SK-N-SH (cell line): Measurements from ENCODE around the gene C1orf50. TPM values are rescaled to one million over a fixed set of nuclear protein-coding genes. Genes with fewer than 3 reads are reported as not detected.

Experiments used
- CTCF ChIA-PET: fragments of 300-600, 350-600 bp; formaldehyde crosslinking; extraction: SDS; loops from one replicate; lab custom pipeline; 2021; lab: Yijun Ruan, JAX
- POLR2A ChIA-PET: fragments of 350-600 bp; sonication (Branson Sonifier 250); formaldehyde crosslinking; extraction: SDS; loops from one replicate; lab custom pipeline; 2020; ENCODE audit warnings: antibody characterized with exemption, inconsistent platforms; lab: Yijun Ruan, JAX
- DNase-seq: peaks from one replicate; pipeline ENCODE4 v3.0.0; 2012
- H2AFZ ChIP-seq: fragments of 200-600 bp; sonication (generic); 2 replicates; pipeline ENCODE4 v1.8.1; 2016; ENCODE audit warnings: antibody characterized with exemption, mild to moderate bottlenecking, low read depth
- H3F3A ChIP-seq: fragments of 200-600 bp; sonication (generic); replicated peaks from 2 replicates; pipeline ENCODE3; 2016; ENCODE audit warnings: antibody characterized with exemption, mild to moderate bottlenecking; ENCODE audit not compliant: insufficient read depth
- H3K27ac ChIP-seq, 2 experiments: fragments of 200-500 bp in 1 of 2; fragments of 200-600 bp in 1 of 2; sonication (Bioruptor generic) in 1 of 2; sonication (generic), shearing (Covaris generic) in 1 of 2; 2 replicates each; pipeline versions ENCODE4 v1.5.1 to v1.6.1; 2014 to 2016; ENCODE audit warnings: low read depth in 2 of 2, inconsistent platforms in 1 of 2, low read length in 1 of 2, mild to moderate bottlenecking in 1 of 2, mixed read lengths in 1 of 2
- H3K27me3 ChIP-seq: fragments of 200-600 bp; sonication (generic), shearing (Covaris generic); 2 replicates; pipeline ENCODE4 v1.6.1; 2016; ENCODE audit warnings: mixed run types; ENCODE audit not compliant: insufficient read depth
- H3K36me3 ChIP-seq, 2 experiments: fragments of 200-500 bp in 1 of 2; fragments of 200-600 bp in 1 of 2; sonication (Bioruptor generic) in 1 of 2; sonication (generic) in 1 of 2; replicated peaks in 1 of 2; 2 replicates each; pipeline versions ENCODE3 to v1.5.1; 2014 to 2016; ENCODE audit warnings: low read length in 1 of 2, mild to moderate bottlenecking in 1 of 2; ENCODE audit not compliant: insufficient read depth in 2 of 2, control insufficient read depth in 1 of 2
- H3K4me1 ChIP-seq, 2 experiments: fragments of 200-500 bp in 1 of 2; fragments of 200-600 bp in 1 of 2; sonication (Bioruptor generic) in 1 of 2; sonication (generic), shearing (Covaris generic) in 1 of 2; 2 replicates each; pipeline versions ENCODE4 v1.5.1 to v1.6.1; 2014 to 2016; ENCODE audit warnings: low read depth in 1 of 2, low read length in 1 of 2, mixed run types in 1 of 2; ENCODE audit not compliant: insufficient read depth in 2 of 2, control insufficient read depth in 1 of 2
- H3K4me2 ChIP-seq: fragments of 200-600 bp; sonication (generic), shearing (Covaris generic); 2 replicates; pipeline ENCODE4 v1.6.1; 2017; ENCODE audit warnings: mixed run types
- H3K4me3 ChIP-seq, 2 experiments: fragments of 200-500 bp in 1 of 2; fragments of 200-600 bp in 1 of 2; sonication (Bioruptor generic) in 1 of 2; sonication (generic), shearing (Covaris generic) in 1 of 2; 2 replicates each; pipeline versions ENCODE4 v1.5.1 to v1.8.1; 2014 to 2016; ENCODE audit warnings: low read depth in 2 of 2, inconsistent platforms in 1 of 2, low read length in 1 of 2, mild to moderate bottlenecking in 1 of 2, mixed read lengths in 1 of 2, moderate library complexity in 1 of 2
- H3K79me2 ChIP-seq: fragments of 200-600 bp; sonication (generic); 2 replicates; pipeline ENCODE4 v1.8.1; 2017; ENCODE audit warnings: mild to moderate bottlenecking; ENCODE audit not compliant: insufficient read depth
- H3K9ac ChIP-seq: fragments of 200-600 bp; sonication (generic); 2 replicates; pipeline ENCODE4 v1.6.1; 2017; ENCODE audit warnings: mixed run types
- H3K9me2 ChIP-seq: fragments of 200-600 bp; sonication (generic); 2 replicates; pipeline ENCODE4 v1.6.1; 2017; ENCODE audit warnings: mixed run types
- H3K9me3 ChIP-seq: fragments of 200-600 bp; sonication (generic); 2 replicates; pipeline ENCODE4 v1.6.1; 2017; ENCODE audit warnings: mixed run types, mild to moderate bottlenecking, moderate library complexity
- H4K20me1 ChIP-seq: fragments of 200-600 bp; sonication (generic); 2 replicates; pipeline ENCODE4 v1.6.1; 2017; ENCODE audit warnings: mild to moderate bottlenecking, mixed run types; ENCODE audit not compliant: insufficient read depth
- ELF1 ChIP-seq: IDR thresholded peaks from 2 replicates; pipeline ENCODE4 v1.4.0; 2012
- EP300 ChIP-seq, 2 experiments: IDR thresholded peaks; 2 replicates each; pipeline versions ENCODE4 v1.4.0 to v1.6.1; 2012; ENCODE audit warnings: borderline replicate concordance in 1 of 2, low read depth in 1 of 2, low read length in 1 of 2
- FOXJ3 ChIP-seq: sonication (generic); formaldehyde crosslinking; IDR thresholded peaks from 2 replicates; pipeline ENCODE4 v1.5.1; 2020; ENCODE audit warnings: mild to moderate bottlenecking, missing genetic modification reagents
- FOXM1 ChIP-seq: IDR thresholded peaks from 2 replicates; pipeline ENCODE4 v1.4.0; 2012; ENCODE audit warnings: low read depth, mild to moderate bottlenecking
- GABPA ChIP-seq: IDR thresholded peaks from 2 replicates; pipeline ENCODE4 v1.4.0; 2012; ENCODE audit warnings: low read depth, mild to moderate bottlenecking
- GATA2 ChIP-seq: sonication (generic); formaldehyde crosslinking; IDR thresholded peaks from 2 replicates; pipeline ENCODE4 v1.5.0; 2020; ENCODE audit warnings: mild to moderate bottlenecking, missing genetic modification reagents
- JUND ChIP-seq: IDR thresholded peaks from 2 replicates; pipeline ENCODE4 v1.4.0; 2012
- MAX ChIP-seq: IDR thresholded peaks from 2 replicates; pipeline ENCODE4 v1.4.0; 2012; ENCODE audit warnings: low read depth
- MEF2A ChIP-seq: IDR thresholded peaks from 2 replicates; pipeline ENCODE4 v1.4.0; 2012; ENCODE audit warnings: low read depth, borderline replicate concordance
- MXI1 ChIP-seq: IDR thresholded peaks from 2 replicates; pipeline ENCODE4 v1.6.1; 2012; ENCODE audit warnings: mild to moderate bottlenecking, low read depth, low read length, improper control_type of control experiment
- NFIC ChIP-seq: IDR thresholded peaks from 2 replicates; pipeline ENCODE4 v1.4.0; 2012; ENCODE audit warnings: borderline replicate concordance
- RAD21 ChIP-seq: IDR thresholded peaks from 2 replicates; pipeline ENCODE4 v1.6.1; 2012; ENCODE audit warnings: mild to moderate bottlenecking, low read length
- RCOR1 ChIP-seq: fragments of 150-350 bp; IDR thresholded peaks from 2 replicates; pipeline ENCODE4 v1.6.1; 2017; ENCODE audit warnings: antibody characterized with exemption, low read length
- REST ChIP-seq: IDR thresholded peaks from 2 replicates; pipeline ENCODE4 v1.6.1; 2012; ENCODE audit warnings: mild to moderate bottlenecking, low read depth, low read length, moderate library complexity
- RXRA ChIP-seq: IDR thresholded peaks from 2 replicates; pipeline ENCODE4 v1.4.0; 2012; ENCODE audit warnings: low read depth, mild to moderate bottlenecking, borderline replicate concordance
- SIN3A ChIP-seq: IDR thresholded peaks from 2 replicates; pipeline ENCODE4 v1.6.1; 2012; ENCODE audit warnings: low read depth, mild to moderate bottlenecking, low read length, moderate library complexity, borderline replicate concordance
- SMC3 ChIP-seq: IDR thresholded peaks from 2 replicates; pipeline ENCODE4 v1.6.1; 2012; ENCODE audit warnings: low read depth, low read length, improper control_type of control experiment
- TAF1 ChIP-seq: IDR thresholded peaks from 2 replicates; pipeline ENCODE4 v1.6.1; 2012; ENCODE audit warnings: low read depth, mild to moderate bottlenecking, low read length, moderate library complexity, borderline replicate concordance
- TEAD4 ChIP-seq: IDR thresholded peaks from 2 replicates; pipeline ENCODE4 v1.4.0; 2012; ENCODE audit warnings: mild to moderate bottlenecking, borderline replicate concordance; ENCODE audit not compliant: insufficient read depth
- USF1 ChIP-seq: IDR thresholded peaks from 2 replicates; pipeline ENCODE4 v1.4.0; 2012; ENCODE audit warnings: low read depth, borderline replicate concordance
- YY1 ChIP-seq: IDR thresholded peaks from 2 replicates; pipeline ENCODE4 v1.4.0; 2012; ENCODE audit warnings: low read depth, mild to moderate bottlenecking
- ZBTB33 ChIP-seq: IDR thresholded peaks from 2 replicates; pipeline ENCODE4 v1.4.0; 2012; ENCODE audit warnings: low read depth, borderline replicate concordance
- WGBS: methylation state at CpG from one replicate; pipeline ENCODE4 v1.1.6; 2017; ENCODE audit warnings: low lambda C conversion rate; 5-methylcytosine and 5-hydroxymethylcytosine counted together
- polyA plus RNA-seq, 3 experiments: library from polyadenylated mRNA; depleted of rRNA; stranded (reverse); fragments of >200 nt; gene quantifications; 2 replicates each; pipeline ENCODE4 v1.2.3, GENCODE V29; 2012

The C1orf50 gene
- polyA plus RNA-seq, 1 of the 3 experiments (the other 2 are of a cell fraction): 2.6 TPM

- WGBS: 94% methylated on average over 1 of the region's 1 CpG
- no peak for DNase-seq
- Histone ChIP-seq H4K20me1 (no peaks in the 10 kb centered on the region), H3K27me3 (no peaks in the 10 kb centered on the region), H2AFZ (no peak overlapping the region), H3K9me3 (no peaks in the 10 kb centered on the region), H3K4me3 (no peak overlapping the region), H3K9me2 (no peaks in the 10 kb centered on the region), H3K27ac (no peak overlapping the region), H3K79me2 (no peaks in the 10 kb centered on the region; the same call in 1 of the 2 replicates), H3F3A (no peaks in the 10 kb centered on the region), H3K4me2 (no peak overlapping the region), H3K4me1 (no peaks in the 10 kb centered on the region), H3K9ac (no peak overlapping the region), H3K36me3 (peaks cover 44 to 47% of the 10 kb centered on the region in 2 experiments)
- no peak for TF ChIP-seq SMC3
- TF ChIP-seq TEAD4: no peak
- TF ChIP-seq USF1: no peak
- TF ChIP-seq ELF1: no peak
- no peak for TF ChIP-seq RXRA
- CTCF ChIA-PET: interaction anchor here (1.0 to 4.9 kb wide), 5 partner anchors 9 to 292 kb away, joined by 3 to 118 read pairs (median 7); no protein-coding TSS in a partner anchor
- POLR2A ChIA-PET: no interaction called here
These were observed 13.1 kb downstream of the C1orf50 start for GRCh38 chr1:42780176-42780575.

GRCh38 chr1:42783092-42783491 lies 16.0 kb downstream of the C1orf50 start:
- DNase-seq: no peak
- Histone ChIP-seq H3K27me3 (no peaks in the 10 kb centered on the region), H3K4me2 (no peak overlapping the region), H3K9me3 (no peaks in the 10 kb centered on the region), H3K9ac (no peak overlapping the region), H3K79me2 (no peaks in the 10 kb centered on the region; the same call in 1 of the 2 replicates), H3K9me2 (no peaks in the 10 kb centered on the region), H2AFZ (no peak overlapping the region), H3K4me3 (no peak overlapping the region), H3K27ac (no peak overlapping the region), H3K4me1 (peaks cover 0 to 6% of the 10 kb centered on the region in 2 experiments; a peak in 1 of 4 replicates), H3K36me3 (peaks cover 25 to 30% of the 10 kb centered on the region in 2 experiments), H3F3A (no peaks in the 10 kb centered on the region), H4K20me1 (no peaks in the 10 kb centered on the region)
- ChIA-PET POLR2A (interaction anchor here (2.4 kb wide), 1 partner anchor 16 kb away, joined by 7 read pairs; the partner anchor contains the start of genes C1orf50 and P3H1), CTCF (interaction anchor here (0.8 to 4.4 kb wide), 7 partner anchors 16 to 467 kb away, joined by 3 to 33 read pairs (median 3); no protein-coding TSS in a partner anchor)
- TF ChIP-seq MEF2A: no peak
- no peak for TF ChIP-seq EP300 (IDR thresholded peaks at IDR 0.05; ENCODE audit: borderline replicate concordance in 1 of 2, low read depth in 1 of 2, low read length in 1 of 2)
- TF ChIP-seq ELF1: no peak
- TF ChIP-seq NFIC: no peak
- TF ChIP-seq YY1: no peak
- no peak for TF ChIP-seq MXI1
- no peak for TF ChIP-seq FOXM1
- no peak for TF ChIP-seq ZBTB33
- no peak for TF ChIP-seq FOXJ3
- TF ChIP-seq GATA2 (CRISPR knock-in tag): no peak
- no peak for TF ChIP-seq JUND
- no peak for TF ChIP-seq SIN3A
- TF ChIP-seq RCOR1: no peak
- no peak for TF ChIP-seq MAX
- TF ChIP-seq GABPA: no peak
- no peak for TF ChIP-seq TAF1
- TF ChIP-seq RAD21: no peak
- no peak for TF ChIP-seq REST
- WGBS: 93% methylated on average over 2 of the region's 2 CpGs
